ENCODE measurements around the gene ZNF576. TPM values are rescaled to one million over a fixed set of nuclear protein-coding genes. Genes with fewer than 3 reads are reported as not detected.

The ZNF576 gene
- total and polyA plus RNA-seq, 2 donors (not counting 1 experiment from before 2014, with no cell fraction given): 7.9 to 17.3 TPM

DNA sequence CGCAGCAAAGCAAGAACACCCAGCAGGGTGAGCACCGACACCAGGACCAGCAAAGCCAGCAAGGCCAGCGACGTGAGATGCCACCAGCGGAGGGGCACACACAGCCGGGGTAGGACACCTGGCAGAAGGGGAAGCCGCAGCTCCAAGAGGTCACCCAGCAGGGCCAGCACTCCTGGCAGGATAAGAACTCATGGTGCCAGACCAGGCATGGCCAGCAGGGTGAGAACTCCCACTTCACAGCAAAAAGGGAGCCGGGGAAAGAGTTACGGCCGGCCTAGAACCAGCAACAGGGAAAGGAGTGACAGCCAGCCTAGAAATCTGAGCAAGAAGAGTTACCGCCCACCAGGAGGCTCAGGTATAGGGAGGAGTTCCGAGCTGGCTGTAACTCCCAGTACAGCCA is 16.0 kb downstream of the ZNF576 start:
- DNase-seq (no peak), ATAC-seq (ENCODE audit: low read depth) (no peak)
- no peak overlapping the region for H3K4me3 Mint-ChIP-seq
- H3K9me3 Mint-ChIP-seq (ENCODE audit: insufficient read depth): no peaks in the 10 kb centered on the region
- Histone ChIP-seq H3K4me3 (ENCODE audit: control extremely low read depth in 1 of 5, extremely low read depth in 1 of 5, insufficient read depth in 1 of 5, low read depth in 2 of 5, low read length in 4 of 5) (no peak overlapping the region), H3K4me2 (replicated peaks; ENCODE audit: low read depth, low read length, poor library complexity, severe bottlenecking) (no peak overlapping the region), H3K9me3 (ENCODE audit: control extremely low read depth in 1 of 3, control insufficient read depth in 2 of 3, insufficient read depth in 1 of 3, low read length in 2 of 3) (no peaks in the 10 kb centered on the region), H2AFZ (ENCODE audit: insufficient read depth, low read depth, low read length, poor library complexity, severe bottlenecking) (no peak overlapping the region), H3K36me3 (replicated peaks in 1 of 2; ENCODE audit: control extremely low read depth in 1 of 2, control insufficient read depth in 1 of 2, extremely low read depth in 1 of 2, insufficient read depth in 2 of 2, low read length in 1 of 2) (peaks cover 0 to 26% of the 10 kb centered on the region in 2 experiments), H3K27me3 (replicated peaks in 1 of 4; ENCODE audit: control extremely low read depth in 1 of 4, control insufficient read depth in 3 of 4, insufficient read depth in 4 of 4, low read length in 3 of 4) (no peaks in the 10 kb centered on the region), H3K9ac (ENCODE audit: low read length) (no peak overlapping the region), H3K27ac (ENCODE audit: low read length in 2 of 2) (no peak overlapping the region), H3K4me1 (ENCODE audit: control insufficient read depth in 2 of 2, insufficient read depth in 2 of 2, low read length in 2 of 2) (peaks cover 3 to 6% of the 10 kb centered on the region in 2 donors), H4K20me1 (ENCODE audit: control insufficient read depth, insufficient read depth, low read length, poor library complexity, severe bottlenecking) (peaks cover 6% of the 10 kb centered on the region), H3K79me2 (ENCODE audit: control insufficient read depth, insufficient read depth, low read length) (peaks cover 36% of the 10 kb centered on the region)
- TF ChIP-seq, protein P1, sequence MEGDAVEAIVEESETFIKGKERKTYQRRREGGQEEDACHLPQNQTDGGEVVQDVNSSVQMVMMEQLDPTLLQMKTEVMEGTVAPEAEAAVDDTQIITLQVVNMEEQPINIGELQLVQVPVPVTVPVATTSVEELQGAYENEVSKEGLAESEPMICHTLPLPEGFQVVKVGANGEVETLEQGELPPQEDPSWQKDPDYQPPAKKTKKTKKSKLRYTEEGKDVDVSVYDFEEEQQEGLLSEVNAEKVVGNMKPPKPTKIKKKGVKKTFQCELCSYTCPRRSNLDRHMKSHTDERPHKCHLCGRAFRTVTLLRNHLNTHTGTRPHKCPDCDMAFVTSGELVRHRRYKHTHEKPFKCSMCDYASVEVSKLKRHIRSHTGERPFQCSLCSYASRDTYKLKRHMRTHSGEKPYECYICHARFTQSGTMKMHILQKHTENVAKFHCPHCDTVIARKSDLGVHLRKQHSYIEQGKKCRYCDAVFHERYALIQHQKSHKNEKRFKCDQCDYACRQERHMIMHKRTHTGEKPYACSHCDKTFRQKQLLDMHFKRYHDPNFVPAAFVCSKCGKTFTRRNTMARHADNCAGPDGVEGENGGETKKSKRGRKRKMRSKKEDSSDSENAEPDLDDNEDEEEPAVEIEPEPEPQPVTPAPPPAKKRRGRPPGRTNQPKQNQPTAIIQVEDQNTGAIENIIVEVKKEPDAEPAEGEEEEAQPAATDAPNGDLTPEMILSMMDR (IDR thresholded peaks at IDR 0.05): no peak
- no peak for TF ChIP-seq EZH2 (IDR thresholded peaks at IDR 0.05; ENCODE audit: borderline replicate concordance, insufficient read depth, low read depth, low read length, poor library complexity, severe bottlenecking)
- no peaks in the 10 kb centered on the region for H3K27me3 Mint-ChIP-seq
- POLR2A ChIA-PET: no interaction called here
- CTCF ChIA-PET: no interaction called here
- 98% methylated on average over 10 of the region's 12 CpGs for WGBS (ENCODE audit: insufficient coverage)
- H3K4me1 Mint-ChIP-seq: peaks cover 5% of the 10 kb centered on the region
- no peak overlapping the region for H3K27ac Mint-ChIP-seq
- intact Hi-C loops (cut with micrococcal nuclease): no loop called here

GRCh38 chr19:43616306-43616705 is 19.9 kb downstream of the ZNF576 start:
- peaks cover 14 to 15% of the 10 kb centered on the region in 2 donors for H3K4me1 ChIP-seq (ENCODE audit: control insufficient read depth in 2 of 2, insufficient read depth in 2 of 2, low read length in 2 of 2)
- no peaks in the 10 kb centered on the region for H3K27me3 ChIP-seq (replicated peaks in 1 of 4; ENCODE audit: control extremely low read depth in 1 of 4, control insufficient read depth in 3 of 4, insufficient read depth in 4 of 4, low read length in 3 of 4)
- no peak overlapping the region for H2AFZ ChIP-seq (ENCODE audit: insufficient read depth, low read depth, low read length, poor library complexity, severe bottlenecking)
- TF ChIP-seq, protein P1 (IDR thresholded peaks at IDR 0.05): no peak
- TF ChIP-seq EZH2 (IDR thresholded peaks at IDR 0.05; ENCODE audit: borderline replicate concordance, insufficient read depth, low read depth, low read length, poor library complexity, severe bottlenecking): no peak
- Mint-ChIP-seq H3K4me3 (no peak overlapping the region), H3K27me3 (no peaks in the 10 kb centered on the region), H3K4me1 (peaks cover 22% of the 10 kb centered on the region), H3K9me3 (ENCODE audit: insufficient read depth) (no peaks in the 10 kb centered on the region), H3K27ac (no peak overlapping the region)
- peaks cover 0 to 4% (median 0%) of the 10 kb centered on the region in 3 donors for H3K9me3 ChIP-seq (ENCODE audit: control extremely low read depth in 1 of 3, control insufficient read depth in 2 of 3, insufficient read depth in 1 of 3, low read length in 2 of 3)
- intact Hi-C loops (cut with micrococcal nuclease): no loop called here
- H4K20me1 ChIP-seq (ENCODE audit: control insufficient read depth, insufficient read depth, low read length, poor library complexity, severe bottlenecking): peaks cover 14% of the 10 kb centered on the region
- CTCF ChIA-PET: no interaction called here
- WGBS (ENCODE audit: insufficient coverage): no CpG with 5 or more reads among the region's 1 CpG
- POLR2A ChIA-PET: no interaction called here
- H3K4me2 ChIP-seq (replicated peaks; ENCODE audit: low read depth, low read length, poor library complexity, severe bottlenecking): no peak overlapping the region
- peaks cover 44% of the 10 kb centered on the region for H3K79me2 ChIP-seq (ENCODE audit: control insufficient read depth, insufficient read depth, low read length)
- H3K36me3 ChIP-seq (replicated peaks in 1 of 2; ENCODE audit: control extremely low read depth in 1 of 2, control insufficient read depth in 1 of 2, extremely low read depth in 1 of 2, insufficient read depth in 2 of 2, low read length in 1 of 2): peaks cover 0 to 24% of the 10 kb centered on the region in 2 experiments
- H3K4me3 ChIP-seq (ENCODE audit: control extremely low read depth in 1 of 5, extremely low read depth in 1 of 5, insufficient read depth in 1 of 5, low read depth in 2 of 5, low read length in 4 of 5): no peak overlapping the region
- H3K9ac ChIP-seq (ENCODE audit: low read length): no peak overlapping the region
- ATAC-seq (ENCODE audit: low read depth) (no peak), DNase-seq (no peak)
- H3K27ac ChIP-seq (ENCODE audit: low read length in 2 of 2): no peak overlapping the region
